22Rv1 (cell line): ENCODE data around the gene CD68.

ENCODE experiments used
- CTCF ChIP-seq: fragments of 450-650 bp; IDR thresholded peaks from 2 replicates; pipeline ENCODE4 v1.5.1; 2017; ENCODE audit warnings: mild to moderate bottlenecking
- ZFX ChIP-seq: fragments of 450-650 bp; IDR thresholded peaks from 2 replicates; pipeline ENCODE4 v1.6.1; 2017; ENCODE audit warnings: antibody characterized with exemption, borderline replicate concordance

GRCh38 chr17:7572588-7573323 lies 6.7 kb upstream of the CD68 start:
- TF ChIP-seq CTCF (no peak), ZFX (no peak)
